ENCODE results near the gene ZCCHC10.
A peak's percentile ranks its signal among the peaks of the same experiment; 100 is the strongest.
"Not testable (repeated sequence)": the region's sequence is repeated elsewhere in the genome, so short reads cannot be mapped to it uniquely, and the experiment has no call there.

ZCCHC10 gene

DNA sequence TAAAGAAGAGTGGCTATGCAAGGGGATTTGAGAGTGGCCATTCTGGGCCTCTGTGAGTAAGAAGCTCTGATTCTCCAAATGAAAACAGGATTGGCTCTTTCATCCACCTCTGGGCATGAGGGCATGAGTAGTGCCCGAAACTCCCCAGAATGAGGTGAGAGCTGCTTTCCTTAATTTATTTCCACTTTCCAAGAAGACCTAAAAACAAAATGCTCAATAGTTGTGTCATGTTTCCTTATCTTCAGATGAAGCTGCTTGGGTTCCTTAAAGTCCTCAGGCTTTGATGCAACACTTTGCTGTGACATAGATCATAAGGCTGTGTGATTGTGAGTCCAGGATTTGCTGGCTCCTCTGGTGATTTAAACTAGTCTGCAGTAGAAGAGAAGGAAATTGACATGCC, 3.1 kb upstream of the ZCCHC10 start:
- TF ChIP-seq, protein P1, sequence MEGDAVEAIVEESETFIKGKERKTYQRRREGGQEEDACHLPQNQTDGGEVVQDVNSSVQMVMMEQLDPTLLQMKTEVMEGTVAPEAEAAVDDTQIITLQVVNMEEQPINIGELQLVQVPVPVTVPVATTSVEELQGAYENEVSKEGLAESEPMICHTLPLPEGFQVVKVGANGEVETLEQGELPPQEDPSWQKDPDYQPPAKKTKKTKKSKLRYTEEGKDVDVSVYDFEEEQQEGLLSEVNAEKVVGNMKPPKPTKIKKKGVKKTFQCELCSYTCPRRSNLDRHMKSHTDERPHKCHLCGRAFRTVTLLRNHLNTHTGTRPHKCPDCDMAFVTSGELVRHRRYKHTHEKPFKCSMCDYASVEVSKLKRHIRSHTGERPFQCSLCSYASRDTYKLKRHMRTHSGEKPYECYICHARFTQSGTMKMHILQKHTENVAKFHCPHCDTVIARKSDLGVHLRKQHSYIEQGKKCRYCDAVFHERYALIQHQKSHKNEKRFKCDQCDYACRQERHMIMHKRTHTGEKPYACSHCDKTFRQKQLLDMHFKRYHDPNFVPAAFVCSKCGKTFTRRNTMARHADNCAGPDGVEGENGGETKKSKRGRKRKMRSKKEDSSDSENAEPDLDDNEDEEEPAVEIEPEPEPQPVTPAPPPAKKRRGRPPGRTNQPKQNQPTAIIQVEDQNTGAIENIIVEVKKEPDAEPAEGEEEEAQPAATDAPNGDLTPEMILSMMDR (IDR thresholded peaks at IDR 0.05; ENCODE audit: borderline replicate concordance, insufficient read depth, low read depth, low read length), result no peak
- H3K4me3 ChIP-seq (ENCODE audit: low read depth, low read length), result no peak overlapping the region

DNA sequence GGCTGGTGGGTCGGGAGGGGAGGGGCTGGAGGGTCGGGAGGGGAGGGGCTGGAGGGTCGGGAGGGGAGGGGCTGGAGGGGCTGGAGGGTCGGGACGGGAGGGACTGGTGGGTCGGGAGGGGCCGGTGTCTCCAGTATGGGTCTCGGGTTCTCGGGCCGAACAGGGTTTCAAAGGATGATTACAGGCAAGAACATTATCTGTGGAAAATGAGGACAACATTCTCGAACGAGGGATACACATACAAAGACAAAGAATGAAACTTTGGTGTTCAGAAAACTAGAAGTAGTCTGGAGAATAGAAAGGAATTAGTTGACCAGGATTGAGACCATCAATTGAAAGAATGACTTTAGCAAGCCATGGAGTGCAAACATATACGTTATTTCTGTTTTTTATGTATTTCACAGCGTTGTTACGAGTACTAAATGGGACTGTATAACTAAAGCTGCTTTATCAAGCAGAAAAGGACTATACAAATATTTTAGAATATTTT, 360 bp upstream of the ZCCHC10 start:
- peak overlapping the region; percentile 32 for H3K4me3 ChIP-seq (ENCODE audit: low read depth, low read length)
- TF ChIP-seq, protein P1 (IDR thresholded peaks at IDR 0.05; ENCODE audit: borderline replicate concordance, insufficient read depth, low read depth, low read length), result no peak

DNA sequence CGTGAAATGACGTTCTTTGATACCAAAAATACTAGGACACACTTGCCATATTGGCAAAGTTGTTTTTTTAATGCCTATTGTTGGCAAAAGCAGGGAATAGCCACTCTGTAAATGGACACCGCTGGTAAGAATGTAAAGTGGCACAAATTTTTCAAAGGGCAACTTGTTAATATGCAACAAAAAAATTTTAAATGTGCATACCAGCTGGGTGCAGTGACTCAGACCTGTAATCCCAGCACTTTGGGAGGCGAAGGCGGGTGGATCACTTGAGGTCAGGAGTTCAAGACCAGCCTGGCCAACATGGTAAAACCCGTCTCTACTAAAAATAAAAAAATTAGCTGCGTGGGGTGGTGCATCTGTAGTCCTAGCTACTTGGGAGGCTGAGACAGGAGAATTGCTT, 6.9 kb downstream of the ZCCHC10 start:
- not testable (repeated sequence) for H3K4me3 ChIP-seq (ENCODE audit: low read depth, low read length)

DNA sequence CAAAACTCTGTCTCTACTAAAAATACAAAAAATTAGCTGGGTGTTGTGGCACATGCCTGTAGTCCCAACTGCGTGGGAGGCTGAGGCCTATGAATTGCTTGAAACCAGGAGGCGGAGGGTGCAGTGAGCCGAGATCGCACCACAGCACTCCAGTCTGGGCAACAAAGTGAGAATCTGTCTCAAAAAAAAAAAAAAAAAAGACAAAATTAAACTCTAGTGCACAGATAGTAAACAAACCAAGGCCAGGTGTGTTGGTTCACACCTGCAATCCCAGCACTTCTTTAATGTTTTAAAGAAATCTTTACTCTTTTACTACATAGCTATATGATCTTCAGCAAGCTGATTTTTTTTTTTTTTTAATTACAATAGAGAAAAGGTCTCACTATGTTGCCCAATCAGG, 8.4 kb downstream of the ZCCHC10 start:
- no peak overlapping the region for H3K4me3 ChIP-seq (ENCODE audit: low read depth, low read length)
- TF ChIP-seq, protein P1 (IDR thresholded peaks at IDR 0.05; ENCODE audit: borderline replicate concordance, insufficient read depth, low read depth, low read length), result no peak

DNA sequence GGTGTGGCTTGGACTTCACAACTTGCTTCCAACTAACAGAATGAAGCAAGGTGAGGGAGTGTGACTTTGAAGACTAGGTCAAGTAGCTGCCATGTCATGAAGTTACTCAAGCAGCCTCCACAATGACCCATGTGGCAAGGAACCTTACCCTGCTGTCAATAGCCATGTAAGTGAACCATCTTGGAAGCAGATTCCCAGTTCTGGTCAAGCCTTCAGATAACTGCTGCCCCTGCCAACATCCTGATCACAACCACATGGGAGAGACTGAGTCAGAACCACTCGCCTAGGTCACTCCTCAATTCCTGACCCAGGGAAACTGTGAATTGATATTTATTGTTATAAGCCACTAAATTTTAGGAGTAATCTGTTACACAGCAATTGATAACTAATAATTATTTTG, 10.9 kb downstream of the ZCCHC10 start:
- no peak overlapping the region for H3K4me3 ChIP-seq (ENCODE audit: low read depth, low read length)
- TF ChIP-seq, protein P1 (IDR thresholded peaks at IDR 0.05; ENCODE audit: borderline replicate concordance, insufficient read depth, low read depth, low read length), result no peak

DNA sequence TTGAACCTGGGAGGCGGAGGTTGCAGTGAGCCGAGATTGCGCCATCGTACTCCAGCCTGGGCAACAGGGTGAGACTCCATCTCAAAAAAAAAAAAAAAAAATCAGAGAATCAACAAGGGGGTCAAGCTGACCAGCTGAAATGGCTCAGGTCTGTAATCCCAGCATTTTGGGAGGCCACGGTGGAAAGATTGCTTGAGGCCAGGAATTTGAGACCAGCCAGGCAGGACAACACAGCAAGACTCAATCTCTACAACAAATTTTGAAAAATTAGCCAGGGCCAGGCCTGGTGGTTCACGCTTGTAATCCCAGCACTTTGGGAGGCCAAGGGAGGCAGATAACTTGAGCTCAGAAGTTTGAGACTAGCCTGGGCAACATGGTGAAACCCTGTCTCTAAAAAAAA, 17.9 kb downstream of the ZCCHC10 start:
- H3K4me3 ChIP-seq (ENCODE audit: low read depth, low read length), result not testable (repeated sequence)

DNA sequence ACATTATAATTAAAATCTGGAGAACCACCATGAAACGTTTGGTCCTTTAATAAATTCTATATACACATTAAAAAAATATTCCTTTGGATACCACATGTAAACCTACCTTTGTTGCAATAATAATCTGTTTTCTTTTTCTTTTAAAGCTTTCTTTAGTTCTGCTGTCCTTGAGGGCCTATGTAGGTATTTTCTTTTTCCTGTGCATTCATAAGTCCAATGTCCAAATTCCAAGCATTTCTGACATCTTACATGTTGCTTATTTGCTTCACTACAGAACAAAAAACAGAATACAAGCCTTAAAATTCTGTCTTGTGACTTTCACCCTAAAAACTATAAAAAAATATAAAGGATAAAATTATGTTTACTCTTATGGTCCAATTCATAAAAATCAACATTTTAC, 19.7 kb downstream of the ZCCHC10 start:
- no peak overlapping the region for H3K4me3 ChIP-seq (ENCODE audit: low read depth, low read length)
- TF ChIP-seq, protein P1 (IDR thresholded peaks at IDR 0.05; ENCODE audit: borderline replicate concordance, insufficient read depth, low read depth, low read length), result no peak

DNA sequence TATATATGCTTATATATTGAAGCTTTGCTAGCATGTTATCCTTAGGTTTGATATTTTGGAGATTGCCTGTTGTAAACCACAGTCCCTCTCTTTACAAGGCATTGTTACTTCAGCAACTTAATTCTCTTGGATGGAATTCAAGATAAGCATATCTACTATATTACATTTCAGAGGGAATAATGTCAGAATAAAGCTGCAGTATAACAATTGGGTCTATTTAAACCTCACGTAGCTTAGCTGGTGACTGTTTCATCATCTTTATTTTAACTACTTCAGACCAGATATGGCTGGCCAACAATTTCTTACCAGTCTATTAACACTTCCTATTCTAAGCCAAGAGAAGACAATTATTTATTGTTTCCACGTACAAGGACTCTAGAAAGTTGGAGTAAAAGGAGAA, 27.1 kb downstream of the ZCCHC10 start:
- TF ChIP-seq, protein P1 (IDR thresholded peaks at IDR 0.05; ENCODE audit: borderline replicate concordance, insufficient read depth, low read depth, low read length), result no peak
- H3K4me3 ChIP-seq (ENCODE audit: low read depth, low read length), result no peak overlapping the region

All from GM12875 (cell line).